Peyer's patch (tissue), 4 donors: Measurements from ENCODE around the gene PCYT2. TPM values are rescaled to one million over a fixed set of nuclear protein-coding genes. Genes with fewer than 3 reads are reported as not detected.

Experiments
- DNase-seq, 3 donors: peaks; one replicate each; pipeline ENCODE4 v3.0.0-alpha.2; 2017 to 2019
- H3K27ac ChIP-seq, 4 donors: fragments of 200-600 bp; sonication (generic); one replicate each; pipeline ENCODE4 v1.5.1; 2016 to 2019
- H3K27me3 ChIP-seq, 2 donors: fragments of 200-600 bp; sonication (generic); one replicate each; pipeline ENCODE4 v1.5.1; 2019
- H3K36me3 ChIP-seq, 3 donors: fragments of 200-600 bp; sonication (generic); one replicate each; pipeline ENCODE4 v1.5.1; 2016 to 2019
- H3K4me1 ChIP-seq, 4 donors: fragments of 200-600 bp; sonication (generic); one replicate each; pipeline ENCODE4 v1.5.1; 2016 to 2019
- H3K4me3 ChIP-seq, 4 donors: fragments of 200-600 bp; sonication (generic); 1 replicate in 3 of 4; 2 replicates in 1 of 4; pipeline ENCODE4 v1.5.1; 2016 to 2019; ENCODE audit warnings: mild to moderate bottlenecking in 1 of 4
- H3K9me3 ChIP-seq, 4 donors: fragments of 200-600 bp; sonication (generic); one replicate each; pipeline ENCODE4 v1.5.1; 2016 to 2019; ENCODE audit warnings: mild to moderate bottlenecking in 1 of 4
- CTCF ChIP-seq, 6 experiments: fragments of 450-650 bp in 4 of 6; fragments of 200-600 bp in 2 of 6; sonication (generic) in 1 of 6; IDR thresholded peaks; one replicate each; pipeline ENCODE4 v1.5.1; 2017 to 2019; ENCODE audit warnings: antibody characterized with exemption in 6 of 6, mild to moderate bottlenecking in 3 of 6, moderate library complexity in 1 of 6
- POLR2A ChIP-seq, 2 donors: fragments of 450-650 bp; IDR thresholded peaks; one replicate each; pipeline ENCODE4 v1.5.1; 2017; ENCODE audit warnings: antibody characterized with exemption in 2 of 2, mild to moderate bottlenecking in 2 of 2, moderate library complexity in 2 of 2
- total RNA-seq, 4 donors: library from RNA; depleted of rRNA; stranded (reverse); fragments of >200 nt; gene quantifications; one replicate each; pipeline ENCODE4 v1.1.0, GENCODE V29; 2016

PCYT2 gene
- total RNA-seq, 4 donors from 2014 or later: 67.7 to 297 (median 179) TPM

GRCh38 chr17:81890447-81891302, 20.5 kb downstream of the PCYT2 start:
- H3K36me3 ChIP-seq: peaks cover 0 to 58% (median 3%) of the 10 kb centered on the region in 3 donors
- DNase-seq: no peak
- H3K9me3 ChIP-seq: no peaks in the 10 kb centered on the region

GRCh38 chr17:81889602-81890001, 21.6 kb downstream of the PCYT2 start:
- Histone ChIP-seq H3K4me3 (no peak overlapping the region), H3K36me3 (peaks cover 0 to 55% (median 3%) of the 10 kb centered on the region in 3 donors), H3K4me1 (peaks cover 0 to 23% (median 8%) of the 10 kb centered on the region in 4 donors), H3K9me3 (no peaks in the 10 kb centered on the region), H3K27ac (no peak overlapping the region), H3K27me3 (no peaks in the 10 kb centered on the region)
- TF ChIP-seq POLR2A (IDR thresholded peaks at IDR 0.05): no peak
- no peak for TF ChIP-seq CTCF (IDR thresholded peaks at IDR 0.05)
- DNase-seq: no peak

More at GRCh38 chr17:81890447-81891302, 20.5 kb downstream of the PCYT2 start:
- Histone ChIP-seq H3K27me3 (no peaks in the 10 kb centered on the region), H3K4me3 (peak overlapping the region; percentile 87 to 100 (median 94)), H3K27ac (peak overlapping the region; percentile 91 to 98 (median 94)), H3K4me1 (peaks cover 0 to 23% (median 8%) of the 10 kb centered on the region in 4 donors)
- no peak for TF ChIP-seq POLR2A (IDR thresholded peaks at IDR 0.05)
- TF ChIP-seq CTCF (IDR thresholded peaks at IDR 0.05): no peak

- Histone ChIP-seq H3K9me3 (no peaks in the 10 kb centered on the region), H3K27me3 (no peaks in the 10 kb centered on the region), H3K4me1 (peaks cover 0 to 23% (median 8%) of the 10 kb centered on the region in 4 donors), H3K27ac (no peak overlapping the region), H3K36me3 (peaks cover 0 to 55% (median 3%) of the 10 kb centered on the region in 3 donors), H3K4me3 (no peak overlapping the region)
- no peak for DNase-seq
- TF ChIP-seq POLR2A (IDR thresholded peaks at IDR 0.05): no peak
- TF ChIP-seq CTCF (IDR thresholded peaks at IDR 0.05): no peak
Observed at GRCh38 chr17:81888988-81889595, 22.1 kb downstream of the PCYT2 start.

- H3K4me3 ChIP-seq: no peak overlapping the region
- H3K9me3 ChIP-seq: no peaks in the 10 kb centered on the region
- H3K4me1 ChIP-seq: peaks cover 0 to 23% (median 8%) of the 10 kb centered on the region in 4 donors
- TF ChIP-seq CTCF (IDR thresholded peaks at IDR 0.05): no peak
- TF ChIP-seq POLR2A (IDR thresholded peaks at IDR 0.05): no peak
- no peak for DNase-seq
- peaks cover 0 to 62% (median 3%) of the 10 kb centered on the region in 3 donors for H3K36me3 ChIP-seq
- no peak overlapping the region for H3K27ac ChIP-seq
- no peaks in the 10 kb centered on the region for H3K27me3 ChIP-seq
Observed at GRCh38 chr17:81888105-81888987, 22.9 kb downstream of the PCYT2 start.

GRCh38 chr17:81885869-81886548, 25.2 kb downstream of the PCYT2 start:
- Histone ChIP-seq H3K36me3 (peaks cover 0 to 63% (median 3%) of the 10 kb centered on the region in 3 donors), H3K27ac (no peak overlapping the region)
- no peak for DNase-seq

More at GRCh38 chr17:81885869-81886548, 25.2 kb downstream of the PCYT2 start:
- TF ChIP-seq POLR2A (IDR thresholded peaks at IDR 0.05) (no peak), CTCF (IDR thresholded peaks at IDR 0.05) (no peak)
- peaks cover 0 to 11% (median 8%) of the 10 kb centered on the region in 4 donors for H3K4me1 ChIP-seq
- no peaks in the 10 kb centered on the region for H3K9me3 ChIP-seq
- H3K27me3 ChIP-seq: no peaks in the 10 kb centered on the region
- H3K4me3 ChIP-seq: no peak overlapping the region
